Transverse colon (tissue), 4 donors: ENCODE measurements around the gene FAIM2. TPM values are rescaled to one million over a fixed set of nuclear protein-coding genes. Genes with fewer than 3 reads are reported as not detected.

Source experiments
- DNase-seq: peaks from one replicate; pipeline ENCODE4 v3.0.0-alpha.2; 2019
- H3K27ac ChIP-seq, 4 donors: fragments of 200-600 bp; sonication (generic); 2 replicates each; pipeline ENCODE4 v1.5.1; 2016 to 2018; ENCODE audit warnings: inconsistent platforms in 4 of 4
- H3K27me3 ChIP-seq: fragments of 200-600 bp; sonication (generic); 2 replicates; pipeline ENCODE4 v1.5.1; 2017; ENCODE audit warnings: inconsistent platforms
- H3K36me3 ChIP-seq, 4 donors: fragments of 200-600 bp; sonication (generic); 2 replicates each; pipeline ENCODE4 v1.5.1; 2017 to 2019; ENCODE audit warnings: inconsistent platforms in 4 of 4
- H3K4me1 ChIP-seq, 4 donors: fragments of 200-600 bp; sonication (generic); 2 replicates each; pipeline ENCODE4 v1.5.1; 2017 to 2020; ENCODE audit warnings: inconsistent platforms in 4 of 4
- H3K4me3 ChIP-seq, 4 donors: fragments of 200-600 bp; sonication (generic); 1 replicate in 1 of 4; 2 replicates in 3 of 4; pipeline versions ENCODE4 v1.5.1 to v1.6.1; 2017 to 2019; ENCODE audit warnings: inconsistent platforms in 4 of 4
- H3K9me3 ChIP-seq, 2 donors: fragments of 200-600 bp; sonication (generic); 2 replicates each; pipeline ENCODE4 v1.5.1; 2017 to 2019; ENCODE audit warnings: inconsistent platforms in 2 of 2
- CTCF ChIP-seq, 5 experiments: fragments of 200-600 bp in 3 of 5; fragments of 450-650 bp in 2 of 5; sonication (generic) in 3 of 5; IDR thresholded peaks; 1 replicate in 2 of 5; 2 replicates in 3 of 5; pipeline ENCODE4 v1.5.1; 2016 to 2017; ENCODE audit warnings: antibody characterized with exemption in 5 of 5, inconsistent platforms in 3 of 5, mild to moderate bottlenecking in 2 of 5, moderate library complexity in 1 of 5
- EP300 ChIP-seq: sonication (generic); formaldehyde crosslinking; IDR thresholded peaks from one replicate; pipeline ENCODE4 v1.6.1; 2017; ENCODE audit warnings: antibody characterized with exemption, low read depth
- POLR2A ChIP-seq: fragments of 450-650 bp; IDR thresholded peaks from one replicate; pipeline ENCODE4 v1.6.1; 2016; ENCODE audit warnings: antibody characterized with exemption, mild to moderate bottlenecking, moderate library complexity
- POLR2AphosphoS5 ChIP-seq, 3 donors: sonication (generic); formaldehyde crosslinking; IDR thresholded peaks; one replicate each; pipeline ENCODE4 v1.6.1; 2016; ENCODE audit warnings: antibody characterized with exemption in 3 of 3
- WGBS, 2 donors: methylation state at CpG; one replicate each; pipeline ENCODE4 v1.1.5; 2018; ENCODE audit warnings: low coverage in 1 of 2; 5-methylcytosine and 5-hydroxymethylcytosine counted together
- in situ Hi-C, 4 donors: fragments of 200-750 bp; cut with MboI; loops; one replicate each; pipeline versions ENCODE4 v1.15.0 to v1.15.1; 2017; ENCODE audit warnings: low sequenced_read_pairs in 3 of 4, low pct_ligation_motif_present in 1 of 4, low pct_unique_long_range_greater_than_20kb in 1 of 4
- intact Hi-C: fragments of 100-400 bp; cut with DNase I; formaldehyde crosslinking; loops from one replicate; pipeline ENCODE4 v1.15.1; 2023; ENCODE audit warnings: low total_unique reads
- total RNA-seq, 4 donors: library from RNA; depleted of rRNA; stranded (reverse); fragments of >200 nt; gene quantifications; one replicate each; pipeline ENCODE4 v1.1.0, GENCODE V29; 2016

The FAIM2 gene
- total RNA-seq, 4 donors from 2014 or later: 1.5 to 2.8 (median 2.5) TPM

GRCh38 chr12:49911213-49911605 is 7.5 kb upstream of the FAIM2 start:
- H3K36me3 ChIP-seq: no peaks in the 10 kb centered on the region
- in situ Hi-C loops: no loop called here
- no peaks in the 10 kb centered on the region for H3K27me3 ChIP-seq
- no peaks in the 10 kb centered on the region for H3K4me1 ChIP-seq
- no peak overlapping the region for H3K27ac ChIP-seq
- TF ChIP-seq CTCF (IDR thresholded peaks at IDR 0.05) (no peak), POLR2A (no peak), POLR2AphosphoS5 (IDR thresholded peaks at IDR 0.05) (no peak), EP300 (no peak)
- H3K9me3 ChIP-seq: no peaks in the 10 kb centered on the region
- WGBS, 2 donors: 75 to 90% methylated on average over 1 to 2 of the region's 2 CpGs
- no peak for DNase-seq
- intact Hi-C loops: no loop called here
- H3K4me3 ChIP-seq: no peak overlapping the region

- intact Hi-C loops (no loop called here), in situ Hi-C loops (no loop called here)
- TF ChIP-seq EP300 (no peak), CTCF (IDR thresholded peaks at IDR 0.05) (no peak), POLR2A (no peak), POLR2AphosphoS5 (IDR thresholded peaks at IDR 0.05) (no peak)
- WGBS, 2 donors: 92 to 94% methylated on average over 6 to 13 of the region's 15 CpGs
- no peaks in the 10 kb centered on the region for H3K9me3 ChIP-seq
- no peak overlapping the region for H3K4me3 ChIP-seq
- no peak overlapping the region for H3K27ac ChIP-seq
- no peak for DNase-seq
- no peaks in the 10 kb centered on the region for H3K27me3 ChIP-seq
- no peaks in the 10 kb centered on the region for H3K4me1 ChIP-seq
- H3K36me3 ChIP-seq: no peaks in the 10 kb centered on the region
Measured at GRCh38 chr12:49910331-49911212, 6.9 kb upstream of the FAIM2 start.

GRCh38 chr12:49909826-49910225 is 6.1 kb upstream of the FAIM2 start:
- WGBS, 2 donors: 70 to 86% methylated on average over 11 to 16 of the region's 16 CpGs

GRCh38 chr12:49909356-49909755 is 5.7 kb upstream of the FAIM2 start:
- Histone ChIP-seq H3K27me3 (peaks cover 7% of the 10 kb centered on the region), H3K36me3 (no peaks in the 10 kb centered on the region), H3K4me1 (peaks cover 0 to 4% (median 0%) of the 10 kb centered on the region in 4 donors), H3K27ac (no peak overlapping the region), H3K9me3 (no peaks in the 10 kb centered on the region), H3K4me3 (no peak overlapping the region)
- no peak for TF ChIP-seq POLR2AphosphoS5 (IDR thresholded peaks at IDR 0.05)
- no peak for TF ChIP-seq CTCF (IDR thresholded peaks at IDR 0.05)
- no peak for TF ChIP-seq POLR2A
- no peak for TF ChIP-seq EP300
- in situ Hi-C loops: no loop called here
- intact Hi-C loops: no loop called here
- 95 to 100% methylated on average over 3 to 4 of the region's 4 CpGs for WGBS, 2 donors
- no peak for DNase-seq

More at GRCh38 chr12:49909826-49910225, 6.1 kb upstream of the FAIM2 start:
- H3K36me3 ChIP-seq: no peaks in the 10 kb centered on the region
- H3K9me3 ChIP-seq: no peaks in the 10 kb centered on the region
- H3K4me3 ChIP-seq: no peak overlapping the region
- TF ChIP-seq EP300 (no peak), CTCF (IDR thresholded peaks at IDR 0.05) (no peak)
- peaks cover 2% of the 10 kb centered on the region for H3K27me3 ChIP-seq
- in situ Hi-C loops: no loop called here
- H3K4me1 ChIP-seq: no peaks in the 10 kb centered on the region
- no peak for DNase-seq
- no peak overlapping the region for H3K27ac ChIP-seq
- intact Hi-C loops: no loop called here
